GM10266 (cell line): ENCODE measurements around the gene STOX2.

Experiments
- DNase-seq: peaks from one replicate; pipeline ENCODE4 v3.0.0; 2012; ENCODE audit errors: extremely low spot score
- TF ChIP-seq, protein P1 (sequence below): IDR thresholded peaks from 2 replicates; pipeline ENCODE4 v1.5.1; 2012; ENCODE audit warnings: mild to moderate bottlenecking, low read depth; ENCODE audit not compliant: control insufficient read depth, insufficient read depth; ENCODE audit errors: missing control alignments

STOX2 gene

GRCh38 chr4:184061582-184061981 lies 156.5 kb downstream of the STOX2 start:
- TF ChIP-seq, protein P1, sequence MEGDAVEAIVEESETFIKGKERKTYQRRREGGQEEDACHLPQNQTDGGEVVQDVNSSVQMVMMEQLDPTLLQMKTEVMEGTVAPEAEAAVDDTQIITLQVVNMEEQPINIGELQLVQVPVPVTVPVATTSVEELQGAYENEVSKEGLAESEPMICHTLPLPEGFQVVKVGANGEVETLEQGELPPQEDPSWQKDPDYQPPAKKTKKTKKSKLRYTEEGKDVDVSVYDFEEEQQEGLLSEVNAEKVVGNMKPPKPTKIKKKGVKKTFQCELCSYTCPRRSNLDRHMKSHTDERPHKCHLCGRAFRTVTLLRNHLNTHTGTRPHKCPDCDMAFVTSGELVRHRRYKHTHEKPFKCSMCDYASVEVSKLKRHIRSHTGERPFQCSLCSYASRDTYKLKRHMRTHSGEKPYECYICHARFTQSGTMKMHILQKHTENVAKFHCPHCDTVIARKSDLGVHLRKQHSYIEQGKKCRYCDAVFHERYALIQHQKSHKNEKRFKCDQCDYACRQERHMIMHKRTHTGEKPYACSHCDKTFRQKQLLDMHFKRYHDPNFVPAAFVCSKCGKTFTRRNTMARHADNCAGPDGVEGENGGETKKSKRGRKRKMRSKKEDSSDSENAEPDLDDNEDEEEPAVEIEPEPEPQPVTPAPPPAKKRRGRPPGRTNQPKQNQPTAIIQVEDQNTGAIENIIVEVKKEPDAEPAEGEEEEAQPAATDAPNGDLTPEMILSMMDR = no peak
- DNase-seq = no peak

- TF ChIP-seq, protein P1 = no peak
- DNase-seq = no peak
These were observed 157.7 kb downstream of the STOX2 start for GRCh38 chr4:184062769-184063168.

GRCh38 chr4:184064877-184065276 lies 159.8 kb downstream of the STOX2 start:
- TF ChIP-seq, protein P1 = no peak
- DNase-seq = no peak

GRCh38 chr4:184066584-184067300 lies 161.6 kb downstream of the STOX2 start:
- no peak for DNase-seq
- TF ChIP-seq, protein P1 = no peak

DNA sequence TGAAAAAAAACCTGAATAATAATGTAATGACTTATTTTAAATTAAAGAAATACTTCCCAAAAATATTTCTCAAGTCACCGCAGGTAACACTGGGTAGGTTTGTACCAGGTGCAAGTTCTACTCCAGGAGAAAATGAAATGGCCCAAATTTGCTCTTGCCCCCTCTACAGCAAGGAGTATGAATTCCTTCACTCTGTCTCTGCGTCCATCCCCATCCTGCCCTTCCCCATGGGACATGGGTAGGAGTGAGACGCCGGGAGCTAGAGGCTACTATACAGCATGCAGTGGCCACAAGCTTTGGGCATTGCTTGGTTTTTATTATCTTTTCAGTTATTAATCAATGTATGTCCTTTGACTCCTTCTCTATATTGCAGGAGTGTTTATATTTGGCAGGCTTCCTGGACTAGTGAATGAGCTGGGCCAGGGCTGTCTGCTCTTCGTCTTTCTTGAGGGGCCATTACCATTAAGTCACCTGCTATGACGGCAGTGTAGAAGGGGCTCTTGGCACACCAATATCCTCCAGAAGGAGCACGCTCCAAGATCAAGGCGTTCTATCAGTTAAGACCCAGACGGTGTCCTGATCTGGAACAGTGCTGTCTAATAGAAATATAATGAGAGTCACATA lies 162.9 kb downstream of the STOX2 start:
- TF ChIP-seq, protein P1 = no peak
- DNase-seq = no peak
